ENCODE results near the gene DCST1.
"Not testable (repeated sequence)": the region's sequence is repeated elsewhere in the genome, so short reads cannot be mapped to it uniquely, and the experiment has no call there.

Gene DCST1

GRCh38 chr1:155033524-155033923 is at the start of gene DCST1, which contains the start of gene DCST2:
DCST1 (plus strand) TSS chr1:155033824; CDS start chr1:155034037, 213 bp downstream.
DCST2 (minus strand) TSS chr1:155033781; CDS start chr1:155033701, 80 bp downstream.
- no peak for DNase-seq

- DNase-seq, result not testable (repeated sequence)
Measured at GRCh38 chr1:154986736-154987135, 46.9 kb upstream of the DCST1 start.

- DNase-seq, result no peak
Measured at GRCh38 chr1:154987326-154987725, 46.3 kb upstream of the DCST1 start.

GRCh38 chr1:154988058-154988954 is 45.3 kb upstream of the DCST1 start:
- DNase-seq, result no peak

- no peak for DNase-seq
Measured at GRCh38 chr1:154989195-154989860, 44.3 kb upstream of the DCST1 start.

GRCh38 chr1:154990276-154990675 is 43.3 kb upstream of the DCST1 start:
- no peak for DNase-seq

GRCh38 chr1:154992721-154993571 is 40.7 kb upstream of the DCST1 start:
- DNase-seq, result no peak

GRCh38 chr1:154993572-154994268 is 39.9 kb upstream of the DCST1 start, which contains the start of gene LENEP:
LENEP (plus strand) TSS chr1:154993586; CDS start chr1:154993608, 22 bp downstream.
- DNase-seq, result no peak

GRCh38 chr1:154994269-154994587 is 39.4 kb upstream of the DCST1 start:
- no peak for DNase-seq

GRCh38 chr1:154994591-154994990 is 39.0 kb upstream of the DCST1 start:
- DNase-seq, result no peak

- DNase-seq, result not testable (repeated sequence)
Measured at GRCh38 chr1:154995301-154995983, 38.2 kb upstream of the DCST1 start.

GRCh38 chr1:154996966-154997701 is 36.5 kb upstream of the DCST1 start:
- no peak for DNase-seq

GRCh38 chr1:154998201-154998780 is 35.3 kb upstream of the DCST1 start:
- DNase-seq, result no peak

- DNase-seq, result peak; percentile 68
Measured at GRCh38 chr1:154998818-154999570, 34.6 kb upstream of the DCST1 start.

- DNase-seq, result peak; percentile 63
Measured at GRCh38 chr1:154999571-155000410, 33.8 kb upstream of the DCST1 start.

- DNase-seq, result peak; percentile 65
Measured at GRCh38 chr1:155000411-155000725, 33.3 kb upstream of the DCST1 start.

GRCh38 chr1:155000726-155001424 is 32.7 kb upstream of the DCST1 start:
- peak; percentile 76 for DNase-seq

- DNase-seq, result peak; percentile 49
Measured at GRCh38 chr1:155001425-155001674, 32.3 kb upstream of the DCST1 start.

Data from NCI-H2171 (cell line).